ENCODE results near the gene PDE4B. TPM values are rescaled to one million over a fixed set of nuclear protein-coding genes. Genes with fewer than 3 reads are reported as not detected.

PDE4B gene
- total and polyA plus RNA-seq, 3 experiments from 2014 or later, result 29.7 to 34.5 (median 31.4) TPM

DNA sequence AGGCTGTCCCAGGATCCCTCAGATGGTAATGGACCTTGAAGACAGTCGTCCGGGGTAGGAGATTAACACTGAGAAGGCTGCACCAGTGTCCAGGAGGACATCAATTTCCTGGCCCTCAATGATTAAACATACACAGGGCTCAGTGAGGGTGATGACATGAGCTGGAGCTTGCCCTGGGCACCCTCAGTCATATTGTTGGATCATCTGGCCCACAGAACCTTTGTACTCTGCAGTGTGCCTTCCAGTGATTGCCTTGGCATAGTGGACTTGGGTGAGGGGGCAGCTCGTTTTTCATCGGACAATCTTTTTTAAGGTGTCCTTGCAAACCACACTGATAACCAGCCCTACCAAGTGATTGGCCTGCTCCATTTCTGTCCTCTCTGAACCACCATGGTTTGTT lies 630.1 kb downstream of the PDE4B start:
- Mint-ChIP-seq H3K4me3 (no peak overlapping the region), H3K9me3 (peaks cover 9 to 16% (median 16%) of the 10 kb centered on the region in 5 donors), H3K27me3 (no peaks in the 10 kb centered on the region), H3K27ac (no peak overlapping the region), H3K36me3 (peaks cover 2 to 21% (median 2%) of the 10 kb centered on the region in 3 donors), H3K4me1 (peaks cover 0 to 7% (median 0%) of the 10 kb centered on the region in 3 donors)
- Histone ChIP-seq H3K36me3 (ENCODE audit: insufficient read depth, low read length) (no peaks in the 10 kb centered on the region), H3K4me3 (ENCODE audit: low read length) (no peak overlapping the region), H3K4me1 (ENCODE audit: insufficient read depth, low read length) (no peaks in the 10 kb centered on the region), H3K27me3 (ENCODE audit: insufficient read depth, low read length, poor library complexity, severe bottlenecking) (no peaks in the 10 kb centered on the region), H3K9me3 (ENCODE audit: low read length) (peaks cover 2% of the 10 kb centered on the region), H3K27ac (ENCODE audit: low read depth, low read length) (no peak overlapping the region)
- CTCF ChIA-PET, result interaction anchor here (1.6 kb wide), 1 partner anchor 10 kb away, joined by 4 read pairs; no protein-coding TSS in a partner anchor
- POLR2A ChIA-PET, result no interaction called here
- DNase-seq, result no peak

Measured in CD8-positive, alpha-beta memory T cell (primary cell).